GM19438 (cell line): ENCODE results near the gene TM6SF1.
"Not testable (repeated sequence)": the region's sequence is repeated elsewhere in the genome, so short reads cannot be mapped to it uniquely, and the experiment has no call there.

Experiments used
- ATAC-seq: cut with Tn5 transposase; IDR thresholded peaks from one replicate; pipeline ENCODE4 v1.9.1; 2021; ENCODE audit warnings: low read depth; ENCODE audit not compliant: unreplicated experiment

TM6SF1 gene

DNA sequence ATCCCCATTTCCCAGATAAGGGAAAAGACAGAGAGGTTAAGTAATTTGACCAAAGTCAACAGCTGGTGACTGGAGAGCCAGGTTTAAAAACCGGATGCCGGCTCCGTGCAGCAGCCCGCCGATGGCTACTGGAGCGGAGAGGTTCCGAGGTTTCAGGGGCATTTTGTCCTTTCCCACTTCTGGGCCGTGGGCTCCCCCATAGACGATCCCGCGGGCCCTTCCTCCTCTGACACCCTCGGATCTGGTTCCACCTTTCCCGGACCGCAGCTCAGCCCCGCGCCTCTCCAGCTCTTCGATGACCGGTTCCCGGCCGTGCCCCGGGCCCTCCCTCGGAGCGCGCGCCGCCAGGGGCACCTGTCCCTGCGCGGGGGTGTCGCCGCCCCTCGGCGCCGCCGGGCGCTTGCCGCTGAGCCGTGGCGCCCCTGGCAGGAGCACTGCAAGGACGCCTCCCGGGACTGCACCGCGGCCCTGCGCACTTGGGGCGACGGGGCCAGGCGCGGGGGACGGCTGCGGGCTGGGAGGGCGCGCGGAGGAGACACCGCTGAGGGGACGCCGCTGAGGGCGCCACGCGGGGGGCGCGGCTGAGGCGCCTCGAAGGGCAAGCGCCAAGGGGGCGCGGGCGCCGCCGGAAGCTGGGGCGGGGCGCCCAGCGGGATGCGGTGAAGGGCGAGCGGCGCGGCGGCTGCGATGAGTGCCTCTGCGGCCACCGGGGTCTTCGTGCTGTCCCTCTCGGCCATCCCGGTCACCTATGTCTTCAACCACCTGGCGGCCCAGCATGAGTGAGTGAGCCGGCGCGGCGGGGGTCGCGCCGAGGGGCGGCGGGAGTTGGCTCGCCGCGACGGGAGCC lies at the start of gene TM6SF1:
TM6SF1 (plus strand) TSS at position 652 of the 847 bp plus-strand sequence; CDS start at position 688, 36 bp downstream.
- no peak for ATAC-seq

GRCh38 chr15:83057696-83058376 lies 49.6 kb upstream of the TM6SF1 start:
- no peak for ATAC-seq

- ATAC-seq: no peak
These were observed 45.8 kb upstream of the TM6SF1 start for GRCh38 chr15:83061680-83062079.

DNA sequence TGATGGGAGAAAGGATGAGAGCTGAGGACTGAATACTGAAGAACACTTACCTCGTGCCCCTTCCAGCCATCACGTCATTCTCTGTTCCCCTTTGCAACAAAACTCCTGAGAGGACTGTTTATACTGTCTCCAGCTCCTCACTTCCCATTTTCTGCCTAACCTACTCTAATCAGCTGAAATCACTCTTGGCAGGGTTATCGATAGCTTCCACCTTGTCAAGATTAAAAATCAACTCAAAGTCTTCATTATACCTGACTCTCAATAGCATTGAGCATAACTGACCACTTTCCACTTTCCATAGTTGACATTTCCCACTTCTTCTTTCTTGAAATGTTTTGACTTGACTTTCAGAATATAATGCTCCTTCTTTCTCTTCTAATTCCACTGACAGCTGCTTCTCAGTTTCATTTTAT lies 44.7 kb upstream of the TM6SF1 start:
- no peak for ATAC-seq

GRCh38 chr15:83063551-83063950 lies 43.9 kb upstream of the TM6SF1 start:
- no peak for ATAC-seq

DNA sequence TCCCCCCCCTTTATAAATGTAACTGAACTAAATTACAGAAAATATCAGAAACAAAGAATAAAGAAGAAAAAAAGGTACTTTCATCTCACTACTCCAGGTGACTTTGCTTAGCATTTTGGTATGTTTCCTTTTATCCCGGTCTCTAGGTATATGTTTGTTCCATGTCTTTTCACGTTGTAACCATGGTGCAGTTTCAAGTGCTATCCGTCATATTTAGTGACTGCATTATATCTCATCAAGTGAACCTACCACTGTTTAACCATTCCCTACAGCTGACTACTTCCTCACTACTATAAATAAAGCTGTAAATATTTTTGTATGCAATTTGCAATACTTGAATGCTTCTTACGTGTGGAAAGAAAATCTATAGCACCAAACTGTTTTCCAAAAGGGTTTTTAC lies 42.6 kb upstream of the TM6SF1 start:
- no peak for ATAC-seq

- ATAC-seq: no peak
These were observed 42.0 kb upstream of the TM6SF1 start for GRCh38 chr15:83065431-83065830.

GRCh38 chr15:83066034-83066733 lies 41.3 kb upstream of the TM6SF1 start:
- ATAC-seq: no peak

GRCh38 chr15:83066734-83067637 lies 40.5 kb upstream of the TM6SF1 start, which contains the start of gene BTBD1:
BTBD1 (minus strand) TSS chr15:83067252; CDS start chr15:83067151, 101 bp downstream.
- peak; percentile 81 for ATAC-seq

DNA sequence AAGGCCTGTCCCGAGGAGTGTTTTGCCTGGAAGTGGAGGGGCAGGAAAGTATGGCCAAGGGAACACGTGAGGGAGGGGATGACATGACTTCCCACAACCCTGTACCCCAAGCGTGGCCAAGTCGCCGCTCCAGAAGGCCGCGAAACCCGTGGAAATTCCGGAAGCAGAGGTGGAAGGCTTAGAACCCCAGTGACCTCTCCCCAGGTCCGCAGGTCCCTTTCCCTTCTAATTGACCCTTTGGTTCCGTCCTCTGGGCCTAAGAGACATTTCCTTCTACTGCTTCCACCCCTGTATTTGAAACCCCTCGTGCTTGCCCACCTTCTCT lies 39.8 kb upstream of the TM6SF1 start:
- ATAC-seq: no peak

DNA sequence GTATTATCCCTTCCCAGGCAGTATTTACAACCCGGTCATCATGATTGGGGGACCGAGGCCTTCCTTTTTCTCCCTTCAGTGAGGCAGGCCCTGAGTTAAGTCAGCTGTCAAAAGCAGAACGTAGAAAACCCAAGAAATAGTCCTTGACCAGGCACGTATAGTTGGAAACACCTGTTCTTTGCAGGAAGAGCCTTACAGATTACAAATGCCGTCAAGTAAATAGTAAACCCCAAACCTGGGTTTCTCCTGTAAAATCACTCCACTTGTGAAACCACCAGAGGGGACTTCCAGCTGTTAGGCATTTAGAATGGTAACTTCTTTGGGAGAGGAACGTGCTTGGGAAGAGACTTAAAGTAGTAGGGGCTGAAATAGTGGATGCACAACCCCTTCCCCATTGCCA lies 39.4 kb upstream of the TM6SF1 start:
- ATAC-seq: no peak

GRCh38 chr15:83069211-83069642 lies 38.2 kb upstream of the TM6SF1 start:
- ATAC-seq: not testable (repeated sequence)

GRCh38 chr15:83077491-83078230 lies 29.8 kb upstream of the TM6SF1 start:
- no peak for ATAC-seq

DNA sequence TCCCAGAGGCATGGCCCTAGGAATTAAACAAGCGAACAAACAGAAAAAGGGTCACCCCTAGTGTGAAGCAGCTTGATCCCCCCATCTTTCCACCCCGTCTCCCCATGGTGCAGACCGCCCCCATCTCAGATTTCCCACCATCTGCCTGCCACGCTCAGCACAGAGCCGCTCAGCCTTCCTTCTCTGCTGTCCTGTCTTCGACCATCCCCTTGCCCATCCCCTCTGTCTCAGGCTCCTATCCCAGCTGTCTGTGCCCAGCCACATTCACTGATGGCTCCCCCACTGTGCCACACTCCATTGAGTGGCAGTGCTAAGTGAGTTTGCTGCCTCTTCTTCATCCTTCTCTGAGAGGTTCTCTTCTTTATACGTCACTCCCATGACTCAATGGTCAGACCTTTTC lies 28.7 kb upstream of the TM6SF1 start:
- no peak for ATAC-seq

- ATAC-seq: no peak
These were observed 26.0 kb upstream of the TM6SF1 start for GRCh38 chr15:83081256-83082014.

- ATAC-seq: no peak
These were observed 24.6 kb upstream of the TM6SF1 start for GRCh38 chr15:83082730-83083386.

DNA sequence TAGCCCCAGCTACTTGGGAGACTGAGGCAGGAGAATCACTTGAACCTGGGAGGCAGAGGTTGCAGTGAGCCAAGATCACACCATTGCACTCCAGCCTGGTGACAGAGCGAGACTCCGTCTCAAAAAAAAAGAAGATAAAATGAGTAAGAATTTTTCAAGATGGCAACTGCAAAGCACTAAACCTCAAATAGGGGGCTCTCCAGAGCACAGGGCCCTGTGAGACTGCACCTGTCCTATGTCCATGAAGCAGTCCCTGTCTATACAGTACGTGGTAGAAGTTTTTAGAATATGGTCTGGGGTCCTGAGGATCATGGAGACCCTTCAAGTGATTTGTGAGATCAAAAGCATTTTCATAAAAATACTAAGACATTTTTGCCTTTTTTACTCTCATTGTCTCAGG lies 22.0 kb upstream of the TM6SF1 start:
- not testable (repeated sequence) for ATAC-seq

- not testable (repeated sequence) for ATAC-seq
These were observed 21.4 kb upstream of the TM6SF1 start for GRCh38 chr15:83085864-83086552.
